GM12872 (cell line): ENCODE measurements around the gene FAR2.

ENCODE experiments used
- TF ChIP-seq, protein P1 (sequence below): IDR thresholded peaks from 3 replicates; pipeline ENCODE4 v1.5.1; 2011; ENCODE audit warnings: low read depth, mild to moderate bottlenecking, low read length, moderate library complexity; ENCODE audit not compliant: insufficient read depth

FAR2 gene

GRCh38 chr12:29337325-29337724, 188.2 kb downstream of the FAR2 start:
- TF ChIP-seq, protein P1, sequence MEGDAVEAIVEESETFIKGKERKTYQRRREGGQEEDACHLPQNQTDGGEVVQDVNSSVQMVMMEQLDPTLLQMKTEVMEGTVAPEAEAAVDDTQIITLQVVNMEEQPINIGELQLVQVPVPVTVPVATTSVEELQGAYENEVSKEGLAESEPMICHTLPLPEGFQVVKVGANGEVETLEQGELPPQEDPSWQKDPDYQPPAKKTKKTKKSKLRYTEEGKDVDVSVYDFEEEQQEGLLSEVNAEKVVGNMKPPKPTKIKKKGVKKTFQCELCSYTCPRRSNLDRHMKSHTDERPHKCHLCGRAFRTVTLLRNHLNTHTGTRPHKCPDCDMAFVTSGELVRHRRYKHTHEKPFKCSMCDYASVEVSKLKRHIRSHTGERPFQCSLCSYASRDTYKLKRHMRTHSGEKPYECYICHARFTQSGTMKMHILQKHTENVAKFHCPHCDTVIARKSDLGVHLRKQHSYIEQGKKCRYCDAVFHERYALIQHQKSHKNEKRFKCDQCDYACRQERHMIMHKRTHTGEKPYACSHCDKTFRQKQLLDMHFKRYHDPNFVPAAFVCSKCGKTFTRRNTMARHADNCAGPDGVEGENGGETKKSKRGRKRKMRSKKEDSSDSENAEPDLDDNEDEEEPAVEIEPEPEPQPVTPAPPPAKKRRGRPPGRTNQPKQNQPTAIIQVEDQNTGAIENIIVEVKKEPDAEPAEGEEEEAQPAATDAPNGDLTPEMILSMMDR: no peak

GRCh38 chr12:29343022-29343799, 194.1 kb downstream of the FAR2 start:
- TF ChIP-seq, protein P1: no peak

- TF ChIP-seq, protein P1: no peak
These were observed 197.8 kb downstream of the FAR2 start for GRCh38 chr12:29346769-29347421.

- TF ChIP-seq, protein P1: no peak
These were observed 201.0 kb downstream of the FAR2 start for GRCh38 chr12:29350080-29350479.

GRCh38 chr12:29354954-29355353, 205.9 kb downstream of the FAR2 start:
- TF ChIP-seq, protein P1: no peak

DNA sequence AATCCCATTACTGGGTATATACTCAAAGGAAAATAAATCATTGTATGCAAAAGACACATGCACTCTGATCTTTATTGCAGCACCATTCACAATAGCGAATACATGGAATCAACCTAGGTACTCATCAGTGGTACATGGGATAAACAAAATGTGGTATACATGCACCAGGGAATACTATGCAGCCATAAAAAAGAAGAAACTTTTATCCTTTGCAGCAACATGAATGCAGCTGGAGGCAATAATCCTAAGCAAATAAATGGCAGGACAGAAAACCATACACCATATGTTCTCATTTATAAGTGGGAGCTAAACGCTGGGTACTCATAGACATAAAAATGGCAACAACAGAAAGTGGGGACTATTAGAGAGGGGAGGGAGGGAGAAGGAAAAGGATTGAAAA, 216.0 kb downstream of the FAR2 start:
- TF ChIP-seq, protein P1: no peak

DNA sequence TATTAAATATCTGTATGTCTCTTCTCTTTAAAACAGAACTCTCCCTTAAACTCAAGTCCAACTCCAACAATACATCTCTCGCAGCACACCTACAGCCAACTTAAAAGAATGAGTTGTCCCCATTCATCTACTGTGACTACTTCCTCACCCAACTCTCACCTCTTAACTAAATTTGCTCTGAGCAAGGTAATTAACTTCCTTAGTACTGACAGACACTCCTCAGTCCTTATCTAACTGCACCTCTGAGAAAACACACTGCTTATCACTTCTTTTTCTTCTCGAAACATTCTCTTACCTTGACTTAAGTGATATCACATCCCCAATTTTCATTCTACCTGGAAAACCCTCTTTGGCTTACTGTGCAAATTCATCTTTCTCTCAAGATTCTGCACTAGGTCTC, 224.9 kb downstream of the FAR2 start:
- TF ChIP-seq, protein P1: no peak
